DMS153 (cell line): ENCODE data around the gene DUXA.

ENCODE experiments used
- DNase-seq: peaks from one replicate; lab custom pipeline; 2025; lab: John Stamatoyannopoulos, UW

Gene DUXA

GRCh38 chr19:57105976-57106721 is 61.1 kb downstream of the DUXA start:
- no peak for DNase-seq
